Esophagus (tissue), 2 donors: ENCODE measurements around the gene HECTD4. TPM values are rescaled to one million over a fixed set of nuclear protein-coding genes. Genes with fewer than 3 reads are reported as not detected.

Source experiments
- H3K27ac ChIP-seq, 2 donors: one replicate each; pipeline ENCODE4 v1.5.1; 2013; ENCODE audit warnings: low read depth in 2 of 2, mild to moderate bottlenecking in 2 of 2, inconsistent platforms in 1 of 2, low read length in 1 of 2, moderate library complexity in 1 of 2
- H3K27me3 ChIP-seq, 2 donors: one replicate each; pipeline ENCODE4 v1.6.1; 2013; ENCODE audit warnings: low read length in 2 of 2, control low read depth in 1 of 2, mild to moderate bottlenecking in 1 of 2; ENCODE audit not compliant: insufficient read depth in 2 of 2, control insufficient read depth in 1 of 2
- H3K36me3 ChIP-seq, 2 donors: one replicate each; pipeline ENCODE4 v1.6.1; 2013; ENCODE audit warnings: low read length in 1 of 2; ENCODE audit not compliant: control insufficient read depth in 2 of 2, insufficient read depth in 2 of 2
- H3K4me1 ChIP-seq, 2 donors: one replicate each; pipeline ENCODE4 v1.6.1; 2013; ENCODE audit warnings: low read length in 1 of 2; ENCODE audit not compliant: control insufficient read depth in 2 of 2, insufficient read depth in 2 of 2
- H3K4me3 ChIP-seq, 2 donors: one replicate each; pipeline ENCODE4 v1.5.1; 2013; ENCODE audit warnings: low read length in 2 of 2, mild to moderate bottlenecking in 2 of 2, low read depth in 1 of 2, moderate library complexity in 1 of 2
- H3K9me3 ChIP-seq, 2 donors: one replicate each; pipeline ENCODE4 v1.6.1; 2013; ENCODE audit warnings: mild to moderate bottlenecking in 2 of 2, low read depth in 1 of 2, low read length in 1 of 2, moderate library complexity in 1 of 2; ENCODE audit not compliant: control insufficient read depth in 2 of 2, insufficient read depth in 1 of 2
- WGBS, 2 donors: extraction: QIAGEN DNeasy Blood & Tissue Kit; methylation state at CpG; one replicate each; pipeline ENCODE4 v1.1.7; 2013; 5-methylcytosine and 5-hydroxymethylcytosine counted together
- polyA plus RNA-seq, 2 donors: library from polyadenylated mRNA; stranded (reverse); fragments of 200-250 nt; gene quantifications; one replicate each; pipeline ENCODE4 v1.2.3, GENCODE V29; 2013
- donor health status: healthy with polysubstance abuse.
- donor health status: Bipolar disorder and iron deficiency.

Gene HECTD4
- polyA plus RNA-seq, 2 donors = 10.7 to 29.0 TPM

GRCh38 chr12:112216223-112216622 is 166.0 kb downstream of the HECTD4 start:
- Histone ChIP-seq H3K9me3 (no peaks in the 10 kb centered on the region), H3K36me3 (peaks cover 3 to 25% of the 10 kb centered on the region in 2 donors), H3K4me3 (no peak overlapping the region), H3K27ac (no peak overlapping the region), H3K4me1 (no peaks in the 10 kb centered on the region), H3K27me3 (no peaks in the 10 kb centered on the region)
- 93 to 95% methylated on average over 7 of the region's 7 CpGs for WGBS, 2 donors

DNA sequence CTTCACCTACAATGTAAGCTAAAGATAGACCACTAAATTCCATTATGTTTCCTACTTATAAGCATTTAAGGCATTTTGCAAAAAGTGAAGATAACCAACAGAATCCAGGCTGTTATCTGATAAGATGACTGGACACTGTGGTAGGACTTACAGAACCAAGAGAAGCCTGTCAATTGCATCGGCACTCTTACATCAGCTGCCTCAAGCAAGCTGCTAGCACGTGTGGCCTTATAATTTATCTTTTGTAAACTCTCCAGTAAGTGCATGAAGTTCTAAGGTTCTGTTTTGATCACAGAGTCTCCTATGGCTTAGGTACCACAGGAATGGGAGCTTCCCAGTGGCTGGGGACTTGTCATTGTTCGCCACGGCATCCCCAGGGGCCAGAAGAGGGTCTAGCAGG is 168.2 kb downstream of the HECTD4 start:
- Histone ChIP-seq H3K36me3 (peaks cover 16 to 29% of the 10 kb centered on the region in 2 donors), H3K9me3 (no peaks in the 10 kb centered on the region), H3K27me3 (no peaks in the 10 kb centered on the region), H3K4me1 (no peaks in the 10 kb centered on the region), H3K4me3 (no peak overlapping the region), H3K27ac (no peak overlapping the region)
- WGBS, 2 donors = 83 to 87% methylated on average over 4 of the region's 4 CpGs

- no peak overlapping the region for H3K27ac ChIP-seq
- no peaks in the 10 kb centered on the region for H3K9me3 ChIP-seq
- WGBS, 2 donors = 95 to 97% methylated on average over 7 of the region's 7 CpGs
- peaks cover 23 to 32% of the 10 kb centered on the region in 2 donors for H3K36me3 ChIP-seq
- no peak overlapping the region for H3K4me3 ChIP-seq
- H3K27me3 ChIP-seq = no peaks in the 10 kb centered on the region
- no peaks in the 10 kb centered on the region for H3K4me1 ChIP-seq
These were observed 173.8 kb downstream of the HECTD4 start for GRCh38 chr12:112208301-112208910.

GRCh38 chr12:112207397-112207924 is 174.8 kb downstream of the HECTD4 start:
- no peak overlapping the region for H3K4me3 ChIP-seq
- H3K4me1 ChIP-seq = no peaks in the 10 kb centered on the region
- no peaks in the 10 kb centered on the region for H3K9me3 ChIP-seq
- H3K27ac ChIP-seq = no peak overlapping the region
- no peaks in the 10 kb centered on the region for H3K27me3 ChIP-seq
- WGBS, 2 donors = 89 to 91% methylated on average over 4 of the region's 4 CpGs
- peaks cover 25 to 36% of the 10 kb centered on the region in 2 donors for H3K36me3 ChIP-seq

DNA sequence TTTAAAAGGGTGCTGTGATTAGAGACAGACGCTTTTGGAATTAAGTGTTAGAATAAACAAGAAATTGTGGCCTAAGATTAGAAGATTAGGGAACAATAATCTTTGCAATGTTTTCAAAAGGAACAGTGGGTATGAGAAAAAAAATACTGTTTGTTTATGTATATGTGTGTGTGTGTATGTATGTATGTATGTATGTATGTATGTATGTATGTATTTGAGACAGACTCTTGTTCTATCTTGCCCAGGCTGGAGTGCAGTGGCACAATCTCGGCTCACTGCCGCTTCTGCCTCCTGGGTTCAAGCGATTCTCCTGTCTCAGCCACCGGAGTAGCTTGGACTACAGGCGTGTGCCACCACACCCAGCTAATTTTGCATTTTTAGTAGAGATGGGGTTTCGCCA is 175.3 kb downstream of the HECTD4 start:
- WGBS, 2 donors = 90 to 95% methylated on average over 7 of the region's 7 CpGs
- Histone ChIP-seq H3K27ac (no peak overlapping the region), H3K36me3 (peaks cover 25 to 32% of the 10 kb centered on the region in 2 donors)

GRCh38 chr12:112199136-112199535 is 183.1 kb downstream of the HECTD4 start:
- Histone ChIP-seq H3K27me3 (no peaks in the 10 kb centered on the region), H3K4me1 (no peaks in the 10 kb centered on the region), H3K36me3 (peaks cover 14 to 30% of the 10 kb centered on the region in 2 donors), H3K27ac (no peak overlapping the region), H3K9me3 (no peaks in the 10 kb centered on the region), H3K4me3 (no peak overlapping the region)
- WGBS, 2 donors = 73 to 81% methylated on average over 4 of the region's 4 CpGs

More for the DNA sequence above, 175.3 kb downstream of the HECTD4 start:
- no peak overlapping the region for H3K4me3 ChIP-seq
- no peaks in the 10 kb centered on the region for H3K9me3 ChIP-seq
- no peaks in the 10 kb centered on the region for H3K4me1 ChIP-seq
- no peaks in the 10 kb centered on the region for H3K27me3 ChIP-seq

DNA sequence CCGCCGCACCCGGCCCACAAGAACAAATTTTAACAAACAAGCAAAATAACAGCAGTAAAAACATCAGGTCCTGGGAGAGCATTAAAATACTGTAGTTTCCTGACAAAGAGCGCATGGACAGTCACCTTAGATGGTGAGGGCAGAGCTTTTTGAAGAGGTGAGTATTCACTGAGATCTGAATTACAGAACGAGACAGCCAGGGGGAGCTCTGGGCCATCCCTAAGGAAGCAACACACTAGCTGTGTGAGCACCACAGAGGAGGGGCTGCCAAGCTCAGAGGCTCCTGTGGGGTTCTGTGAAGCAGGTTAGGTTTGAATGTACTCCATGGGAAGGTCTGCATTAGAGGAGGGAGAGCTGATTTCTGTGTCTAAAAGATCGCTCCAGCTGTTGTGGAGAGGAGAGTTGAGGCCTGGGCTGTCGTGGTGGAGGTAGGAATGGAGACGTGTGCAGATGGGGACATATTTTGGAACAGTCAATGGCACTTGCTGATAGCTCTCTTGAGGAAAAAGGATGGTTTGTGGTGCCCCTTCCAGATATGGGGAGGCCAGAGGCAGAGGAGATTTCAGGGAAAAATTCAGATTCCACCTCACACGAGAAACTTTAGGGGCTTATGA is 184.0 kb downstream of the HECTD4 start:
- Histone ChIP-seq H3K36me3 (peaks cover 10 to 34% of the 10 kb centered on the region in 2 donors), H3K27ac (no peak overlapping the region), H3K27me3 (no peaks in the 10 kb centered on the region), H3K4me3 (no peak overlapping the region), H3K4me1 (no peaks in the 10 kb centered on the region), H3K9me3 (no peaks in the 10 kb centered on the region)
- WGBS, 2 donors = 82 to 85% methylated on average over 9 of the region's 9 CpGs

- H3K36me3 ChIP-seq = peaks cover 15 to 39% of the 10 kb centered on the region in 2 donors
- WGBS, 2 donors = 89 to 93% methylated on average over 9 of the region's 9 CpGs
These were observed 185.9 kb downstream of the HECTD4 start for GRCh38 chr12:112196196-112196875.

DNA sequence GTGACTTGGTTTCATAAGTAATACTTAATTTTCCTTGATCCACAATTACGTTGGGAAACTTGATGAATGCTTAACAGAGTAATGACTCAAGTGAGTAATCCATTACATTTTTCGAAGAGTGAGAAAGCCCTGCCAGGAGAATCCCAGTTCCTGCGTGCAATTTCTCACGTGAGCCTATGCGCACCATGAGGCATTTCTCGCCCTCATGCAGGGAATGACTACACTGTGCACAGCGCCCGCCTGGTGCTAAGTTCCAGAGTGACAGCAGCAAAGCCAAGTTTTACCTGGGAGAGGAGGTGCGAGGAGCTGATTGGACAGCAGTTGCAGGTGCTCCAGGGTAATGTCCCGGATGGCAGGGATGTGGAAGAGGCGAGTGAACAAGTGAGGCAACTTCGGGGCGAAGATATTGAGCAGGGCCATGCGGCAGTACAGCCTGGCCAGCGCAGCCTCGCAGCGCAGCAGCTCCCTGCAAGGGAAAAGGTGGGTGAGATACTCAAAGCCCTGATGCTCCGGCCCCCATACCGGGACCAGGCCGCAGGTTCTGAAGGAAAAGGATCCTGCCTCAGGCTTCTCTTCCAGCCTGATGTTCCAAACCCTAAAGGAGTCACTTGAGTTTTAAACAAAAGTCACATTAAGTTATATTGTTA is 187.5 kb downstream of the HECTD4 start:
- WGBS, 2 donors = 94 to 96% methylated on average over 20 of the region's 20 CpGs
- Histone ChIP-seq H3K36me3 (peaks cover 15 to 36% of the 10 kb centered on the region in 2 donors), H3K27ac (no peak overlapping the region), H3K27me3 (no peaks in the 10 kb centered on the region), H3K9me3 (no peaks in the 10 kb centered on the region), H3K4me1 (peaks cover 0 to 10% of the 10 kb centered on the region in 2 donors), H3K4me3 (no peak overlapping the region)

More at GRCh38 chr12:112196196-112196875, 185.9 kb downstream of the HECTD4 start:
- Histone ChIP-seq H3K27ac (no peak overlapping the region), H3K27me3 (no peaks in the 10 kb centered on the region), H3K4me3 (no peak overlapping the region), H3K9me3 (no peaks in the 10 kb centered on the region), H3K4me1 (peaks cover 0 to 4% of the 10 kb centered on the region in 2 donors)
